Ramos (cell line): ENCODE measurements around the gene RASA2.
"Not testable (repeated sequence)": the region's sequence is repeated elsewhere in the genome, so short reads cannot be mapped to it uniquely, and the experiment has no call there.

Experiments used
- in situ Hi-C: fragments of 300-500 bp; cut with MboI; formaldehyde crosslinking; loops from one replicate; pipeline ENCODE4 v1.14.3; 2022; ENCODE audit warnings: low sequenced_read_pairs; ENCODE audit not compliant: unreplicated experiment

The RASA2 gene

GRCh38 chr3:141487521-141488252 is 860 bp downstream of the RASA2 start:
- in situ Hi-C loops, result no loop called here

DNA sequence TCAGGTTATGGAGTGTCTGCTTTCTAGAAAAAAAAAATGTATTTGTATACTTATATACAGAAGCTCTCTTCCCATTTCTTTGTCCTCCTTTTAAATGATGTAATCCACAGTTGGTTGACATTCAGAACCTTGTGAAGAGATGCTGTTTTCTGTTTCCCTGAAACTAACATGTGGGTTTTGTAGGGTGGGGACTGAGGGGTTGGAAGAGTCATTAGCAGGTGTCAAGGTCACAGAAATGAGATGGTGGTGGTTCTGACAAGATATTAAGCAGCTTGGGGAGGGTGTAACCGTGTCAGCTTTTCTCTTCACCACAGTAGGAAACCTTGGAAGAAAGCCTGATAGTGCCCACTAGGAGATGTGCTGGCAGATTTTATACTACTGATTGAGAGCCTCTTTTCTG is 2.4 kb downstream of the RASA2 start:
- in situ Hi-C loops, result no loop called here

DNA sequence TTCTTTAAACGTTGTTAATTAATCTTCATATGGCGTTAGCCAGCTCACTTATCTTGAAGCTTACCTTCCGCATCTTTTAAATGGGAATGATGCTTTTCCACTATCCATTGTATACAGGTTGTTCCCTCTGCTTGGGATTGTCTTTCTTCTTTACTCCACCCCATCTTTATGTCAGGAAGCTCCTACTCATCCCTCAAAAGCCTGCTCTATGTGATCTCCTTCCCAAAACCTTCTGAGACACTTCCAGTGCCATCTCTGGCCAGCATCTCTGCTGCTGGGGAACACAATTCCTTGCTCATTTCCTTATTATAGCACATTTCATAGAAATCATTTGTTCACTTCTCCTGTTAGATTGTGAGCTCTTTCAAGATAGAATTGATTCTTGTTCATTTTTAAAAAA is 4.3 kb downstream of the RASA2 start:
- in situ Hi-C loops, result no loop called here

DNA sequence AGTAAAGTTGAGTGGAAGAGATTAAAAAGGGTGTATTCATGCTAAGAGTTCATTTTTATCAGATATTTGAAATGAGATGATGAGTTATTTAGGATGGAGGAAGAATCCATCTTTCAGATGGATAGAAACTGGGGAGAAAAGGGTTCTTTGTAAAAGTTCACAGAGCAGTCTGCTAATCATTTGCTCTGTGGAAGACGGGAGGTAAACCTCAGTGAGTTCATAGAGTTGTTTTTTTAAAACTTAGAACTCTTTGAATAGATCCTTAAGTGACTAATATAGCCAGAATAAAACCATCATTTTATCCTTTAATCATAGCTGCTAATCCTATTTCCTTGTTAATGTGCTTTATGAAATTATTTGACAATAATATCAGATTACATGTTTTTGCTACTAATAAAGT is 5.1 kb downstream of the RASA2 start:
- in situ Hi-C loops, result no loop called here

- in situ Hi-C loops, result no loop called here
Measured at GRCh38 chr3:141493184-141493583, 6.4 kb downstream of the RASA2 start.

GRCh38 chr3:141497589-141497988 is 10.8 kb downstream of the RASA2 start:
- in situ Hi-C loops, result not testable (repeated sequence)

DNA sequence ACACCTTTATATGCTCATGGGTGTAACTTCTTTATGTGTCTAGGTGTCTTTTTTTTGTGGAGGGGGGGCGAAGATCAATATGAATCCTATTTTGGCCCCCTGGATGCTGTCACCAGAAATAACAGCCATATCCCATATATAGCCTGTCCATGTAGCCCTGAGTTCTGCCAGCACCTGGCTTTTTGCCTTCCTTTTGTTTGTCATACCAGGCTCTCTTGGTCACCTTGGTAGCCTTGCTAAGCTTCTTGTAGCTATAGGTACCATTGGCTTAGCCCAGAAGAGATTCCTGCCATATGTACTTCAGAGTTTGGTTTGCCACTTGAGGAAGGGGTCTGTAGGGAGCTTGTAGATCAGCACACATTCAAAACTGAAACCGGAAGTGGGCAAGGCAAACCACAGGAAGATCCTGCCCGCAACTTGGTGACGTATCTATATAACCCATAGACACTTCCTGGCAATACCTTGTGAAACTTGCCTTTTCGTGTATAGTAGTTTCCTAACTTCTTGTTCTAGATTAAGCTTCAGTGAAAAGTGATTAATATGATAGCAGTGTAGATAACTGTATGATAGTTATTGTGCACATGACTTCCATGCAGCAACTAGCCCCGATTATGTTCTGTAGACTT is 11.9 kb downstream of the RASA2 start:
- in situ Hi-C loops, result no loop called here

DNA sequence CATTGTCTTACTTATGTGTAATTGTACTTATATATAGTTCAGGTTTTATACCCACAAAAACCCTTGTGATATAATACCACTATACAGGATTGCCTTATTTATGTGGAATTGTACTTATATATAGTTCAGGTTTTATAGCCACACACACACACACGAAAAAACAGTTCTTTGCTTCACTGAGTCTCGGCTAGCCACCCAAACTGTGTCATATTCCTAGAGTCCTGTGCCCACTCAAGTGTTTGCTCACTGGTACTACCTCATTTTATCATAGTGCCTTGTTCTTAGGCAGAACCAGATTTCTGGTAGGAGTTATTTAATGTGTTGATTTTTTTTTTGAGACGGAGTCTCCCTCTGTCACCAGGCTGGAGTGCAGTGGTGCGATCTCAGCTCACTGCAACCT is 12.5 kb downstream of the RASA2 start:
- in situ Hi-C loops, result no loop called here

- in situ Hi-C loops, result no loop called here
Measured at GRCh38 chr3:141499965-141500364, 13.1 kb downstream of the RASA2 start.

DNA sequence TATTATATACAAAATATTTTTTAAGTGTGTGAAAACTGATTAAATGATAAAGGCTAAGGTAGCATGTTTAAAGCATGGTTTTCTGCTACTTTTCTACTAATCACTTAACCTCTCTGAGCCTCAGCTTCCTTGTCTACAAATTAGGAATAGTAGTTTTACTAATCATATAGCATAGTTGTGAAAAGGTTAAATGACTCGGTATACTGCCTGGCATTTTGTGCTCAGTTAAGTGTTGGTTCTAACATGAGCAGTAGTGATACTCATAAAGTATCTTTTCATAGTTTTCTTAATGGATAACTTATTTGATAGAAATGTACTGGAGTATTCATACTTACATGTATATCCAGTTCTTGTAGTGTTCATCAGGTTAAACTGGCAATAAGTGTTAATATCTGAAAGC is 13.6 kb downstream of the RASA2 start:
- in situ Hi-C loops, result no loop called here

DNA sequence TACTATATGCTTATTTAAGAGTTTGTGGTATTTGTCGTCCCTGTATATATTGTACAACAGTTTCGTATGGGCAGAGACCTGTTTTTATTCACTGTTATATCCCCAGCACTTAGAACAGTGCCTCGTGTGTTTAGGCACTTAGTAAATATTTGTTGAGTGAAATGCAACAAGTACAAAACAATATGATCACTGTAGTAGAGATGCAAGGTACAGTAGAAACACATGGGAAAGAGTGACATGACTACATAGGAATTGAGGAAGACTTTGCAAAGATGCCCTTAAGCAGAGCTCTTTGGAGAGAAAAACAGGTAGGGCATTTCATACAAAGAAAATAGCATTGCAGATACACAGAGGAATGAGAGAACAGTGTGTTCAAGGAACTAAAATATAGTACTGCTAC is 18.3 kb downstream of the RASA2 start:
- in situ Hi-C loops, result no loop called here

DNA sequence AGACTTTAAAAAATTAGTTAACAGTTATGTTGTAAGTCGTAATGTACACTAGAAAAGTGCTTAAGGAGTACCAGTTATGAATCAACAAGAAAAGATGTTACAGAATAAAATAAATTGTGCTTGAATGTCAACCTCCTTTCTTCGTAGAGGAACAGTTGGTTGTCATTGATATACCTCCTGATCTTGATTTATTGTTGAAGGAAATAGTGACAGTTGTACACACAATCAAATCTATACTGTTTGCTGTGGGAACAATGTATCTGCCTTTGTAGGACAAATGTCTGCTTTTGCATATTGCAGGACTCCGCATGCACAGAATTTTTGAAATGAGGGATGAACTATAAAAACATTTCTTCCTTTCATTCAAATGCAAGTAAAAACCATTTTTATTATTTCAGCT is 19.2 kb downstream of the RASA2 start:
- in situ Hi-C loops, result no loop called here

GRCh38 chr3:141507392-141508066 is 20.7 kb downstream of the RASA2 start:
- in situ Hi-C loops, result no loop called here

DNA sequence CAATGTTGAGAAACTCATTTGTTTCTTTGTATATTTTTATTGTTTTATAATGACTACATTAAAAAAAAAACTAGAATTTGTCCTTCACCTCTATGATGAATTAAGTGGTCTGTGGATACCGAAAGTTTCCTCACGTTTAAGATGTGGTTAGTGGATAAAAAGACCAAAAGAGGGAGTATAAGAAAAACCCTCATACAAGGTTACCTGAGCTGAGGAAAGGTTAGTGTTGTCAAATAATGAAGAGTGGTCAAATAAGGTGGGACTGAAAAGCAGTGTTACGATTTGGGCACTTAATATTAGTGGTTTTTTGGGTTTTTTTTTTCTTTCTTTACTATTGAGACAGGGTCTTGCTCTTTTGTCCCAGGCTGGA is 21.2 kb downstream of the RASA2 start:
- in situ Hi-C loops, result no loop called here

GRCh38 chr3:141511361-141511760 is 24.5 kb downstream of the RASA2 start:
- in situ Hi-C loops, result no loop called here

GRCh38 chr3:141514382-141514781 is 27.6 kb downstream of the RASA2 start:
- in situ Hi-C loops, result no loop called here

GRCh38 chr3:141519587-141519986 is 32.8 kb downstream of the RASA2 start:
- in situ Hi-C loops, result no loop called here

DNA sequence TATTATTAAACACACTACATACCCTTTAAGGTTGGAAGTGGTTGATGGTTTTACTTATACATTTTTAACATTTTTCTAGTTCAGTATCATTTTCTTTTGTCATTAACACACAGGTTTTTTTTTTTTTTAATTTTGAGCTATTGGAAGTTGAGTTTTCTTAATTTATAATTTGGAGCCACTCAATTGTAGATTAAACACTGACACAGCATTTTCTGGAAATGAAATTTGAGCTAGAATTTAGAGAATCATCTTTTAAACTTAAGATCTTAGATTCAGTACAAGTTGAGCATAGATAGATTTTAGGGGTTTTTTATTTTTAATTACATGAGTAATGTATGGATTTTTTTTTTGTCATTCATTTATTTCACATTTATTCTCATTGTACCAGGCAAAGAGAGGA is 35.0 kb downstream of the RASA2 start:
- in situ Hi-C loops, result no loop called here

- in situ Hi-C loops, result no loop called here
Measured at GRCh38 chr3:141523615-141524375, 37.0 kb downstream of the RASA2 start.

- in situ Hi-C loops, result no loop called here
Measured at GRCh38 chr3:141524988-141525387, 38.2 kb downstream of the RASA2 start.

- in situ Hi-C loops, result no loop called here
Measured at GRCh38 chr3:141525814-141526213, 39.0 kb downstream of the RASA2 start.
